SK-N-SH (cell line): ENCODE data around the gene SNX15. TPM values are rescaled to one million over a fixed set of nuclear protein-coding genes. Genes with fewer than 3 reads are reported as not detected.

Experiments used
- CTCF ChIA-PET: fragments of 300-600, 350-600 bp; formaldehyde crosslinking; extraction: SDS; loops from one replicate; lab custom pipeline; 2021; lab: Yijun Ruan, JAX
- POLR2A ChIA-PET: fragments of 350-600 bp; sonication (Branson Sonifier 250); formaldehyde crosslinking; extraction: SDS; loops from one replicate; lab custom pipeline; 2020; ENCODE audit warnings: antibody characterized with exemption, inconsistent platforms; lab: Yijun Ruan, JAX
- DNase-seq: peaks from one replicate; pipeline ENCODE4 v3.0.0; 2012
- H2AFZ ChIP-seq: fragments of 200-600 bp; sonication (generic); 2 replicates; pipeline ENCODE4 v1.8.1; 2016; ENCODE audit warnings: antibody characterized with exemption, mild to moderate bottlenecking, low read depth
- H3F3A ChIP-seq: fragments of 200-600 bp; sonication (generic); replicated peaks from 2 replicates; pipeline ENCODE3; 2016; ENCODE audit warnings: antibody characterized with exemption, mild to moderate bottlenecking; ENCODE audit not compliant: insufficient read depth
- H3K27ac ChIP-seq, 2 experiments: fragments of 200-500 bp in 1 of 2; fragments of 200-600 bp in 1 of 2; sonication (Bioruptor generic) in 1 of 2; sonication (generic), shearing (Covaris generic) in 1 of 2; 2 replicates each; pipeline versions ENCODE4 v1.5.1 to v1.6.1; 2014 to 2016; ENCODE audit warnings: low read depth in 2 of 2, inconsistent platforms in 1 of 2, low read length in 1 of 2, mild to moderate bottlenecking in 1 of 2, mixed read lengths in 1 of 2
- H3K27me3 ChIP-seq: fragments of 200-600 bp; sonication (generic), shearing (Covaris generic); 2 replicates; pipeline ENCODE4 v1.6.1; 2016; ENCODE audit warnings: mixed run types; ENCODE audit not compliant: insufficient read depth
- H3K36me3 ChIP-seq, 2 experiments: fragments of 200-500 bp in 1 of 2; fragments of 200-600 bp in 1 of 2; sonication (Bioruptor generic) in 1 of 2; sonication (generic) in 1 of 2; replicated peaks in 1 of 2; 2 replicates each; pipeline versions ENCODE3 to v1.5.1; 2014 to 2016; ENCODE audit warnings: low read length in 1 of 2, mild to moderate bottlenecking in 1 of 2; ENCODE audit not compliant: insufficient read depth in 2 of 2, control insufficient read depth in 1 of 2
- H3K4me1 ChIP-seq, 2 experiments: fragments of 200-500 bp in 1 of 2; fragments of 200-600 bp in 1 of 2; sonication (Bioruptor generic) in 1 of 2; sonication (generic), shearing (Covaris generic) in 1 of 2; 2 replicates each; pipeline versions ENCODE4 v1.5.1 to v1.6.1; 2014 to 2016; ENCODE audit warnings: low read depth in 1 of 2, low read length in 1 of 2, mixed run types in 1 of 2; ENCODE audit not compliant: insufficient read depth in 2 of 2, control insufficient read depth in 1 of 2
- H3K4me2 ChIP-seq: fragments of 200-600 bp; sonication (generic), shearing (Covaris generic); 2 replicates; pipeline ENCODE4 v1.6.1; 2017; ENCODE audit warnings: mixed run types
- H3K4me3 ChIP-seq, 2 experiments: fragments of 200-500 bp in 1 of 2; fragments of 200-600 bp in 1 of 2; sonication (Bioruptor generic) in 1 of 2; sonication (generic), shearing (Covaris generic) in 1 of 2; 2 replicates each; pipeline versions ENCODE4 v1.5.1 to v1.8.1; 2014 to 2016; ENCODE audit warnings: low read depth in 2 of 2, inconsistent platforms in 1 of 2, low read length in 1 of 2, mild to moderate bottlenecking in 1 of 2, mixed read lengths in 1 of 2, moderate library complexity in 1 of 2
- H3K79me2 ChIP-seq: fragments of 200-600 bp; sonication (generic); 2 replicates; pipeline ENCODE4 v1.8.1; 2017; ENCODE audit warnings: mild to moderate bottlenecking; ENCODE audit not compliant: insufficient read depth
- H3K9ac ChIP-seq: fragments of 200-600 bp; sonication (generic); 2 replicates; pipeline ENCODE4 v1.6.1; 2017; ENCODE audit warnings: mixed run types
- H3K9me2 ChIP-seq: fragments of 200-600 bp; sonication (generic); 2 replicates; pipeline ENCODE4 v1.6.1; 2017; ENCODE audit warnings: mixed run types
- H3K9me3 ChIP-seq: fragments of 200-600 bp; sonication (generic); 2 replicates; pipeline ENCODE4 v1.6.1; 2017; ENCODE audit warnings: mixed run types, mild to moderate bottlenecking, moderate library complexity
- H4K20me1 ChIP-seq: fragments of 200-600 bp; sonication (generic); 2 replicates; pipeline ENCODE4 v1.6.1; 2017; ENCODE audit warnings: mild to moderate bottlenecking, mixed run types; ENCODE audit not compliant: insufficient read depth
- CTCF ChIP-seq: fragments of 200-600 bp; sonication (generic); IDR thresholded peaks from 2 replicates; pipeline ENCODE4 v1.6.1; 2017; ENCODE audit warnings: antibody characterized with exemption, mild to moderate bottlenecking, moderate library complexity
- MAX ChIP-seq: IDR thresholded peaks from 2 replicates; pipeline ENCODE4 v1.4.0; 2012; ENCODE audit warnings: low read depth
- MXI1 ChIP-seq: IDR thresholded peaks from 2 replicates; pipeline ENCODE4 v1.6.1; 2012; ENCODE audit warnings: mild to moderate bottlenecking, low read depth, low read length, improper control_type of control experiment
- NRF1 ChIP-seq: IDR thresholded peaks from 2 replicates; pipeline ENCODE4 v1.6.1; 2012; ENCODE audit warnings: low read depth, mild to moderate bottlenecking, low read length
- POLR2AphosphoS5 ChIP-seq: IDR thresholded peaks from 2 replicates; pipeline ENCODE4 v1.6.1; 2012; ENCODE audit warnings: low read depth, low read length
- RAD21 ChIP-seq: IDR thresholded peaks from 2 replicates; pipeline ENCODE4 v1.6.1; 2012; ENCODE audit warnings: mild to moderate bottlenecking, low read length
- SMC3 ChIP-seq: IDR thresholded peaks from 2 replicates; pipeline ENCODE4 v1.6.1; 2012; ENCODE audit warnings: low read depth, low read length, improper control_type of control experiment
- ZBTB33 ChIP-seq: IDR thresholded peaks from 2 replicates; pipeline ENCODE4 v1.4.0; 2012; ENCODE audit warnings: low read depth, borderline replicate concordance
- WGBS: methylation state at CpG from one replicate; pipeline ENCODE4 v1.1.6; 2017; ENCODE audit warnings: low lambda C conversion rate; 5-methylcytosine and 5-hydroxymethylcytosine counted together
- polyA plus RNA-seq, 3 experiments: library from polyadenylated mRNA; depleted of rRNA; stranded (reverse); fragments of >200 nt; gene quantifications; 2 replicates each; pipeline ENCODE4 v1.2.3, GENCODE V29; 2012

Gene SNX15
- polyA plus RNA-seq, 1 of the 3 experiments (the other 2 are of a cell fraction): 17.2 TPM

GRCh38 chr11:65078151-65078550 is 50.9 kb downstream of the SNX15 start:
- no peak overlapping the region for H3K4me2 ChIP-seq
- CTCF ChIA-PET: interaction anchor here (0.9 to 1.6 kb wide), 4 partner anchors 8 to 234 kb away, joined by 3 to 6 read pairs (median 4); partner anchors contain the start of genes ARL2 and CDC42BPG
- peaks cover 0 to 7% of the 10 kb centered on the region in 2 experiments; a peak in 2 of 4 replicates for H3K4me1 ChIP-seq
- H4K20me1 ChIP-seq: no peaks in the 10 kb centered on the region; the same call in 1 of the 2 replicates
- peak; percentile 64 for TF ChIP-seq CTCF
- TF ChIP-seq SMC3: peak; percentile 54
- TF ChIP-seq RAD21: peak; percentile 55
- TF ChIP-seq POLR2AphosphoS5: no peak
- peak; percentile 68 for DNase-seq
- no peak overlapping the region for H3K27ac ChIP-seq
- peaks cover 58% of the 10 kb centered on the region for H3K79me2 ChIP-seq
- no peaks in the 10 kb centered on the region for H3K9me2 ChIP-seq
- no peak overlapping the region for H3K9ac ChIP-seq
- H3F3A ChIP-seq: peaks cover 13% of the 10 kb centered on the region
- 77% methylated on average over 2 of the region's 3 CpGs for WGBS
- peaks cover 0 to 10% of the 10 kb centered on the region in 2 experiments for H3K36me3 ChIP-seq
- H2AFZ ChIP-seq: no peak overlapping the region; the same call in 1 of the 2 replicates
- no peaks in the 10 kb centered on the region for H3K27me3 ChIP-seq
- POLR2A ChIA-PET: no interaction called here
- H3K4me3 ChIP-seq: no peak overlapping the region; a peak in 1 of 4 replicates
- no peaks in the 10 kb centered on the region for H3K9me3 ChIP-seq

GRCh38 chr11:65078786-65079342 is 51.6 kb downstream of the SNX15 start:
- Histone ChIP-seq H3K36me3 (peaks cover 0 to 10% of the 10 kb centered on the region in 2 experiments), H3K4me3 (no peak overlapping the region), H3K9ac (no peak overlapping the region), H3K4me2 (no peak overlapping the region), H3K27me3 (no peaks in the 10 kb centered on the region), H3K27ac (no peak overlapping the region), H3K9me2 (no peaks in the 10 kb centered on the region), H3F3A (peaks cover 13% of the 10 kb centered on the region), H2AFZ (no peak overlapping the region; the same call in 1 of the 2 replicates), H3K9me3 (no peaks in the 10 kb centered on the region), H3K79me2 (peaks cover 65% of the 10 kb centered on the region), H4K20me1 (no peaks in the 10 kb centered on the region; the same call in 1 of the 2 replicates), H3K4me1 (peaks cover 0 to 12% of the 10 kb centered on the region in 2 experiments; a peak in 2 of 4 replicates)
- 87% methylated on average over 9 of the region's 9 CpGs for WGBS
- ChIA-PET POLR2A (no interaction called here), CTCF (interaction anchor here (0.6 to 1.6 kb wide), 5 partner anchors 9 to 235 kb away, joined by 3 to 6 read pairs (median 3); partner anchors contain the start of genes ARL2 and CDC42BPG)
- no peak for TF ChIP-seq NRF1
- TF ChIP-seq ZBTB33: no peak
- no peak for TF ChIP-seq MXI1
- no peak for TF ChIP-seq MAX
- DNase-seq: peak; percentile 4
